HG03457 (cell line): ENCODE measurements around the gene MADCAM1.

Experiments used
- ATAC-seq: cut with Tn5 transposase; IDR thresholded peaks from one replicate; pipeline ENCODE4 v1.9.1; 2021; ENCODE audit warnings: moderate number of reproducible peaks; ENCODE audit not compliant: unreplicated experiment

Gene MADCAM1

DNA sequence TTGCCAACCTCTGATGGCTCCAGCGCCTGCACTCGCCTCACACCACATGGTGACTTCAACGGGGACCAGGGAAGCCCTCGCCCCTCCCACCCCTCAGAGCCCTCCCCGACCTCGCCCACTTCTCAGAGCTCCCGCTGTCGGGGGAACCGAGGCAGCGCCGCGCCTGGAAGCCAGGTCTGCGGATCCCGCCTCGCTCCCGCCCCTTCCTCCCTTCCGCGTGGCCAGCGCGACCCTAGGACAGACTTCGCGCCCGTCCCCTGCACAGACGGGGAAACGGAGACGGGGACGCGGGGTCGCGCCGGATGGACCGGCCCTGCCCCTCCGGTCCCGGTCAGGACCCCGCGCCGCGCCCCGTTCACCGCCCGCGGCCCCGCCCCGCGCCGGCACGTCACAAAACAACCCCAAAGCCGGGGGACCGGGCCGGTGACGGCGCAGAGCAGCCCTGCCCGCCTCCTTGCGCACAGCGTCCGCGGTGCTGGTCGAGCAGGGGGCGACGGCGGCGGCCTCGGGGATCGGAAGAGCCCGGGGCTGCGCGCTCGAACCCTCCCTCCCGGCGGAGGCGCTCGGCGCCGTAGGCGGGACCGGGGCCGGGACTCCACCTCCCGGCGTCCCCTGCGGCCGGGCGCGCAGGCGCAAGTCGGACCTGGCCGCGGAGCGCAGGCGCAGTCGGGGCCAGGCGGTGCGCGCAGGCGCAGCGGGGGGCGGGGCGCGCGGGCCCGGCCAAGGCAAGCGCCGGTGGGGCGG lies 34.9 kb downstream of the MADCAM1 start:
- peak; percentile 42 for ATAC-seq

DNA sequence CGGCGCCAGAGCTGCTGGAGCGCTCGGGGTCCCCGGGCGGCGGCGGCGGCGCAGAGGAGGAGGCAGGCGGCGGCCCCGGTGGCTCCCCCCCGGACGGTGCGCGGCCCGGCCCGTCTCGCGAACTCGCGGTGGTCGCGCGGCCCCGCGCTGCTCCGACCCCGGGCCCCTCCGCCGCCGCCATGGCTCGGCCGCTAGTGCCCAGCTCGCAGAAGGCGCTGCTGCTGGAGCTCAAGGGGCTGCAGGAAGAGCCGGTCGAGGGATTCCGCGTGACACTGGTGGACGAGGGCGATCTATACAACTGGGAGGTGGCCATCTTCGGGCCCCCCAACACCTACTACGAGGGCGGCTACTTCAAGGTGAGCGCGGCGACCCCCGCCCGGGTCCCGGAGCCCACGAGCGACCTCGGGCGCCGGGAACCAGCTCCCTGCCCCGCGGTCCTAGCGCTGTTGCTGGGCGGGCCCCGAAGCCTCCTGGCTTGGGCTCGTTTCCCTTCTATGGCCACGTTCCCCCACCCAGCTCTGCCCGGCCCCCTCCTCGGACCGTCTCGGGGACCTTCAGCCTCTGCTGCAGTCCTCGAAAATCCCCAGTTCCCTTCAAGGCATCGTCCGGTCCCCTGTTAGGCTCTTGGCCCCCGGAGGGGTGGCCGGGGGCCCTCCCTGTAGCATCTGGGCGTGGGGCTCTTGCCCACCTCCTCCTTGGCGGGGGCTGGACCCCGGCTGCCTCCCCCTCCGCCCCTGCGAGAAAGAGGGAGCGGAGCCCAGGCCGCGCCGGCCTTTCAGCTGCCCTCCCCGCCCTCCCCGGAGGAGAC lies 35.7 kb downstream of the MADCAM1 start, which contains the start of gene CDC34:
TSS of gene CDC34 (plus strand) at position 8 of the 808 bp plus-strand sequence. CDS start at position 180, 172 bp downstream.
- no peak for ATAC-seq

- ATAC-seq, result no peak
Measured at GRCh38 chr19:532561-533363, 36.5 kb downstream of the MADCAM1 start.

GRCh38 chr19:533364-534058 lies 37.2 kb downstream of the MADCAM1 start:
- no peak for ATAC-seq

- ATAC-seq, result no peak
Measured at GRCh38 chr19:534088-534487, 37.8 kb downstream of the MADCAM1 start.

GRCh38 chr19:535017-535835 lies 38.9 kb downstream of the MADCAM1 start:
- ATAC-seq, result no peak

DNA sequence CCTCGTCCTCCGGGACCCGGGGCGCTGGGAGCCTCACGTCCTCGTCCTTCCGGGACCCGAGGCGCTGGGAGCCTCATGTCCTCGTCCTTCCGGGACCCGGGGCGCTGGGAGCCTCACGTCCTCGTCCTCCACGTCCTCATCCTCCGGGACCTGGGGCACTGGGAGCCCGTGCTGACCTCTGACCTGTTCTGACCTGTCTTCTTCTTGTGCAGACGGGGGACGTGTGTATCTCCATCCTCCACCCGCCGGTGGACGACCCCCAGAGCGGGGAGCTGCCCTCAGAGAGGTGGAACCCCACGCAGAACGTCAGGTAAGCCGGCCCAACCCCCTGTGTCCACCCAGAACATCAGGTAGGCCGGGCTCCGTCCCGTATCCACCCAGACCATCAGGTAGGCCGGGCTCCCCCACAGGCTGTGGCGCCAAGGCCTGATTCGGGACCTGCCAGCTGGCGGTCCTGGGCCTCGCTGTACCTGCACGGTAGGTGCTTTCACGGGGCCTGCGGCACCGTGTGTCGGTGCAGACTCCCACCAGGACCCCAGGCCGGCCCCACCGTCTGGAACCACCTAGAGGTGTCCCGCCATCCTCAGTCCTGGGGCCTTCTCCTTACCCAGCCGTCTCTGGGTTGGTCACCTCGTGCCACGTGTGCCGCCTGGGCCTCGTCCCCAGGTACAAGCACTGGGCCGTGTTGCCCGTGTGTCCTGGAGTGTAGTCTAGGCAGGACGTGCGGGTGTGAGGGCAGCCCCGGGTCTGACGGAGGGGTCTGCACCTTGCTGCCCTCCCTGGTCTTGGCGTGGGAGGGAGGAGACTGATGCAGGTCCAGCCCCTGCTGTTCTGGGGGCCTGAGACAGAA lies 40.0 kb downstream of the MADCAM1 start:
- ATAC-seq, result no peak

GRCh38 chr19:536881-537404 lies 40.7 kb downstream of the MADCAM1 start:
- no peak for ATAC-seq

- ATAC-seq, result no peak
Measured at GRCh38 chr19:538641-539428, 42.5 kb downstream of the MADCAM1 start.

GRCh38 chr19:539429-540030 lies 43.2 kb downstream of the MADCAM1 start:
- ATAC-seq, result no peak

DNA sequence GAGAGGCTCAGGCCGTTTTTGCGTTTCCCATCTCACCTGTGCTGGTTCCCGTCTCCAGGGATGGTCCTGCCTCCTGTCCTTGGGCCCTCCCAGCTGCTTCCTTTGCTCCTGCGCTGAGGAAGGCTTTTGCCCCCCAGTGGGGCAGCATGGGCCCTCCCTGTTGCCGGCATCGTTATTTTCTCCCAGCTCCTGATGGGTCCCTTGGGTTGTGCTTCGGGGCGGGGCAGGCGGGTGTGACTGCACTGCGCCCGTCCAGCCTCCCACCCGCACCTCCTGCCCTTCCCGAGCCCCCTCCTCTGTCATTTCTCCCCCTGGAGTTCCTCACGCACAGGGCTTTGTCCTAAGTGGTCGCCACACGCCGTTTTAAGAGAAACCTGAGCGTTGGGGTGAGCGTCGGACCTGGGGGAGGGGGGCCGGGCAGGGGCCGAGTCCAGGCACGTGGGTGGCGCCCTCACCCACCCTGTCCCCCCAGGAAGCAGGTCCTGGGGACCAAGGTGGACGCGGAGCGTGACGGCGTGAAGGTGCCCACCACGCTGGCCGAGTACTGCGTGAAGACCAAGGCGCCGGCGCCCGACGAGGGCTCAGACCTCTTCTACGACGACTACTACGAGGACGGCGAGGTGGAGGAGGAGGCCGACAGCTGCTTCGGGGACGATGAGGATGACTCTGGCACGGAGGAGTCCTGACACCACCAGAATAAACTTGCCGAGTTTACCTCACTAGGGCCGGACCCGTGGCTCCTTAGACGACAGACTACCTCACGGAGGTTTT lies 44.8 kb downstream of the MADCAM1 start:
- no peak for ATAC-seq

- ATAC-seq, result no peak
Measured at GRCh38 chr19:541699-542098, 45.4 kb downstream of the MADCAM1 start.

GRCh38 chr19:542173-542866 lies 46.0 kb downstream of the MADCAM1 start:
- no peak for ATAC-seq

DNA sequence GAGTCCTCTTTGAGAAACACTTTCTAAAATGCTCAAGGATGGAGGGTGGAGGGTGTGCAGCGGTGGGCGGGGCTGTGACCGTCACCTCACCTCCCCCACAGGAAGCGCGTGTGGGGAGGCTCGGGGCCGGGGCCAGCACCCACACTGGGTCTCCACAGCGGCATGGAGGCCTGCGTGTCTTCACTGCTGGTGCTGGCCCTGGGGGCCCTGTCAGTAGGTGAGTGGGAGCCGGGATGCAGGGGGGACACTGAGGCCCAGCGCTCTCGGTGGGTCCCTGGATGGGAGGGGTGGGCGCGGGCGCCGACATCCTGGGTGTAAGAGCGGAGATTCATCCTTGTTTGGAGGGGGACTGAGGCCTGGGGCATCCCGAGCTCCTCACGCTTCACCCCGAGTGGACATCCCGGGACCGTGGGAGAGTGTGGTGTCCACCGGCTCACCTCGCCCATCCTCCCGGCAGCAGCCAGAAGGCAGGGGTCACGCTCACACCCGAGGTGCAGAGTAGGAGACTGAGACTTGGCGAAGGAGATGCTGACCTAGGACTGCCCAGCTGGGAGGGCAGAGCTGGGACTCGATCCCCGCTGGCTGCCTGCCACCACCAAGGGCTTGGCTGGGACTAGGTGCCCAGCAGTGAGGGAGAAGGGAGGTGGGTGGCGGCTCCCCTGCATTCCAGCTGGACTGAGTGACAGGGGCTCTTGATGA lies 47.8 kb downstream of the MADCAM1 start, which contains the start of gene GZMM:
TSS of gene GZMM (plus strand) at position 144 of the 699 bp plus-strand sequence. CDS start at position 163, 19 bp downstream.
- no peak for ATAC-seq

DNA sequence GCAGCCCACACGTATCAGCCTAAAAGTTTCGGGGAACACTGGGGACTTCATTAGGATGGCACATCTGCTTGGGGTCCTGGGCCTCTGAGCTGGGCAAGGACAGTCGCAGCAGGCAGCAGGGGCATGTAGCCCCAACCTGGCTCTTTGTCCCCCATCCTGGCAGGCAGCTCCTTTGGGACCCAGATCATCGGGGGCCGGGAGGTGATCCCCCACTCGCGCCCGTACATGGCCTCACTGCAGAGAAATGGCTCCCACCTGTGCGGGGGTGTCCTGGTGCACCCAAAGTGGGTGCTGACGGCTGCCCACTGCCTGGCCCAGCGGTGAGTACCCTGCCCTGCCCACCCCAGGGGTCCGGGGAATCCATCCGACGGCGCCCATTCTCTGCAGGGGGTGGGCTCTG lies 50.8 kb downstream of the MADCAM1 start:
- ATAC-seq, result no peak
